WI38 (cell line): ENCODE measurements around the gene CUL9.
A peak's percentile ranks its signal among the peaks of the same experiment; 100 is the strongest.

Source experiments
- H3K4me3 ChIP-seq: 2 replicates; pipeline ENCODE4 v1.5.1; 2011; ENCODE audit warnings: low read depth, mild to moderate bottlenecking, control low read depth, low read length
- CTCF ChIP-seq: IDR thresholded peaks from 2 replicates; pipeline ENCODE4 v1.5.1; 2012; ENCODE audit warnings: low read depth, mild to moderate bottlenecking, control low read depth, low read length

CUL9 gene

GRCh38 chr6:43221046-43221972 lies 39.3 kb downstream of the CUL9 start:
- no peak overlapping the region for H3K4me3 ChIP-seq
- no peak for TF ChIP-seq CTCF

GRCh38 chr6:43222418-43223059 lies 40.5 kb downstream of the CUL9 start:
- no peak for TF ChIP-seq CTCF
- no peak overlapping the region for H3K4me3 ChIP-seq

- H3K4me3 ChIP-seq, result no peak overlapping the region
- TF ChIP-seq CTCF, result no peak
Observed at GRCh38 chr6:43223175-43223574, 41.2 kb downstream of the CUL9 start.

- no peak for TF ChIP-seq CTCF
Observed at GRCh38 chr6:43226192-43226851, 44.3 kb downstream of the CUL9 start.

GRCh38 chr6:43228951-43229802 lies 47.2 kb downstream of the CUL9 start, which contains the start of gene DNPH1:
DNPH1 (minus strand) TSS chr6:43229481; CDS start chr6:43229456, 25 bp downstream.
- peak; percentile 70 for TF ChIP-seq CTCF
- H3K4me3 ChIP-seq, result peak within 1 kb of the TSS; percentile 58

More at GRCh38 chr6:43226192-43226851, 44.3 kb downstream of the CUL9 start:
- no peak overlapping the region for H3K4me3 ChIP-seq

GRCh38 chr6:43229803-43230620 lies 48.0 kb downstream of the CUL9 start:
- TF ChIP-seq CTCF, result no peak
- no peak overlapping the region for H3K4me3 ChIP-seq
